ENCODE results near the gene AXL. TPM values are rescaled to one million over a fixed set of nuclear protein-coding genes. Genes with fewer than 3 reads are reported as not detected.

The AXL gene
- total and polyA plus RNA-seq, 4 donors = 4.3 to 24.8 (median 12.1) TPM

- H3K4me1 ChIP-seq (ENCODE audit: control insufficient read depth in 4 of 4, insufficient read depth in 4 of 4, low read length in 3 of 4) = peaks cover 0 to 5% (median 1%) of the 10 kb centered on the region in 4 donors
- DNase-seq (ENCODE audit: low spot score) = no peak
- no peaks in the 10 kb centered on the region for H3K27me3 ChIP-seq (ENCODE audit: control insufficient read depth in 4 of 4, insufficient read depth in 4 of 4, low read length in 3 of 4)
- H3K9me3 ChIP-seq (ENCODE audit: control insufficient read depth in 4 of 4, low read length in 3 of 4) = no peaks in the 10 kb centered on the region
- 98% methylated on average over 10 of the region's 10 CpGs for WGBS
- no peak for TF ChIP-seq RAD21 (IDR thresholded peaks at IDR 0.05)
- TF ChIP-seq, protein P1, sequence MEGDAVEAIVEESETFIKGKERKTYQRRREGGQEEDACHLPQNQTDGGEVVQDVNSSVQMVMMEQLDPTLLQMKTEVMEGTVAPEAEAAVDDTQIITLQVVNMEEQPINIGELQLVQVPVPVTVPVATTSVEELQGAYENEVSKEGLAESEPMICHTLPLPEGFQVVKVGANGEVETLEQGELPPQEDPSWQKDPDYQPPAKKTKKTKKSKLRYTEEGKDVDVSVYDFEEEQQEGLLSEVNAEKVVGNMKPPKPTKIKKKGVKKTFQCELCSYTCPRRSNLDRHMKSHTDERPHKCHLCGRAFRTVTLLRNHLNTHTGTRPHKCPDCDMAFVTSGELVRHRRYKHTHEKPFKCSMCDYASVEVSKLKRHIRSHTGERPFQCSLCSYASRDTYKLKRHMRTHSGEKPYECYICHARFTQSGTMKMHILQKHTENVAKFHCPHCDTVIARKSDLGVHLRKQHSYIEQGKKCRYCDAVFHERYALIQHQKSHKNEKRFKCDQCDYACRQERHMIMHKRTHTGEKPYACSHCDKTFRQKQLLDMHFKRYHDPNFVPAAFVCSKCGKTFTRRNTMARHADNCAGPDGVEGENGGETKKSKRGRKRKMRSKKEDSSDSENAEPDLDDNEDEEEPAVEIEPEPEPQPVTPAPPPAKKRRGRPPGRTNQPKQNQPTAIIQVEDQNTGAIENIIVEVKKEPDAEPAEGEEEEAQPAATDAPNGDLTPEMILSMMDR (IDR thresholded peaks at IDR 0.05; ENCODE audit: low read depth, low read length, missing input control) = no peak
- TF ChIP-seq NR2F2 (IDR thresholded peaks at IDR 0.05) = no peak
- no peak for TF ChIP-seq GABPA (IDR thresholded peaks at IDR 0.05 in 1 of 2, conservative IDR thresholded peaks at IDR 0.05 in 1 of 2)
- TF ChIP-seq RXRA (IDR thresholded peaks at IDR 0.05) = no peak
- no peak for TF ChIP-seq FOXA1 (IDR thresholded peaks at IDR 0.05)
- TF ChIP-seq EGR1 (IDR thresholded peaks at IDR 0.05; ENCODE audit: low read depth in 2 of 2) = no peak
- no peak overlapping the region for H3K9ac ChIP-seq (ENCODE audit: low read depth in 1 of 2, low read length in 2 of 2)
- H3K4me3 ChIP-seq (ENCODE audit: low read depth in 1 of 3, low read length in 3 of 3) = no peak overlapping the region
- H3K27ac ChIP-seq (ENCODE audit: low read depth in 1 of 2, low read length in 2 of 2) = no peak overlapping the region
- peaks cover 21 to 91% (median 77%) of the 10 kb centered on the region in 4 donors for H3K36me3 ChIP-seq (ENCODE audit: control insufficient read depth in 4 of 4, insufficient read depth in 3 of 4, low read depth in 1 of 4, low read length in 3 of 4)
Measured at GRCh38 chr19:41294393-41294792, 75.4 kb downstream of the AXL start.

GRCh38 chr19:41295499-41295898 lies 76.5 kb downstream of the AXL start:
- no peak overlapping the region for H3K4me3 ChIP-seq (ENCODE audit: low read depth in 1 of 3, low read length in 3 of 3)
- WGBS = 73% methylated on average over 6 of the region's 6 CpGs
- H3K9me3 ChIP-seq (ENCODE audit: control insufficient read depth in 4 of 4, low read length in 3 of 4) = no peaks in the 10 kb centered on the region
- peaks cover 0 to 5% (median 1%) of the 10 kb centered on the region in 4 donors for H3K4me1 ChIP-seq (ENCODE audit: control insufficient read depth in 4 of 4, insufficient read depth in 4 of 4, low read length in 3 of 4)
- no peak for DNase-seq (ENCODE audit: low spot score)
- H3K9ac ChIP-seq (ENCODE audit: low read depth in 1 of 2, low read length in 2 of 2) = no peak overlapping the region
- H3K27me3 ChIP-seq (ENCODE audit: control insufficient read depth in 4 of 4, insufficient read depth in 4 of 4, low read length in 3 of 4) = no peaks in the 10 kb centered on the region
- TF ChIP-seq JUND (IDR thresholded peaks at IDR 0.05) (no peak), REST (IDR thresholded peaks at IDR 0.05) (no peak), TAF1 (conservative IDR thresholded peaks at IDR 0.05) (no peak), SP1 (IDR thresholded peaks at IDR 0.05) (no peak), NR2F2 (IDR thresholded peaks at IDR 0.05) (no peak), ZBTB33 (IDR thresholded peaks at IDR 0.05) (no peak), HNF4G (IDR thresholded peaks at IDR 0.05) (no peak), RXRA (IDR thresholded peaks at IDR 0.05) (no peak), HNF4A (conservative IDR thresholded peaks at IDR 0.05) (no peak), ATF3 (IDR thresholded peaks at IDR 0.05) (no peak), FOXA1 (IDR thresholded peaks at IDR 0.05) (no peak)
- TF ChIP-seq, protein P1 (IDR thresholded peaks at IDR 0.05; ENCODE audit: low read depth, low read length, missing input control) = no peak
- TF ChIP-seq, protein P2, sequence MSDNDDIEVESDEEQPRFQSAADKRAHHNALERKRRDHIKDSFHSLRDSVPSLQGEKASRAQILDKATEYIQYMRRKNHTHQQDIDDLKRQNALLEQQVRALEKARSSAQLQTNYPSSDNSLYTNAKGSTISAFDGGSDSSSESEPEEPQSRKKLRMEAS (IDR thresholded peaks at IDR 0.05) = no peak
- no peak overlapping the region for H3K27ac ChIP-seq (ENCODE audit: low read depth in 1 of 2, low read length in 2 of 2)
- H3K36me3 ChIP-seq (ENCODE audit: control insufficient read depth in 4 of 4, insufficient read depth in 3 of 4, low read depth in 1 of 4, low read length in 3 of 4) = peaks cover 24 to 94% (median 79%) of the 10 kb centered on the region in 4 donors

Measured in liver (tissue), 9 donors.